Measurements from ENCODE around the gene C14orf93. TPM values are rescaled to one million over a fixed set of nuclear protein-coding genes. Genes with fewer than 3 reads are reported as not detected.
A peak's percentile ranks its signal among the peaks of the same experiment; 100 is the strongest.

Gene C14orf93
- total RNA-seq, 1 experiment from 2014 or later, result 8.2 TPM

GRCh38 chr14:23006544-23007419 lies 3.2 kb downstream of the C14orf93 start:
- H2BK15ac ChIP-seq (ENCODE audit: low read depth, low read length), result no peak overlapping the region
- H3K79me1 ChIP-seq (ENCODE audit: insufficient read depth, low read depth, low read length, poor library complexity, severe bottlenecking), result no peaks in the 10 kb centered on the region
- peak overlapping the region; percentile 77 for H3K56ac ChIP-seq (ENCODE audit: insufficient read length, low read depth, low read length)
- peak overlapping the region; percentile 97 for H4K5ac ChIP-seq (ENCODE audit: insufficient read length, low read depth, low read length)
- peak overlapping the region; percentile 91 for H4K91ac ChIP-seq (ENCODE audit: insufficient read length, low read depth, low read length)
- no CpG with 5 or more reads among the region's 62 CpGs for WGBS (ENCODE audit: extremely low coverage, insufficient read length, low lambda C conversion rate)
- peak overlapping the region; percentile 88 to 90 for H3K4me3 Mint-ChIP-seq
- H3K9ac ChIP-seq (ENCODE audit: extremely low read depth, insufficient read length, low read length), result peak overlapping the region; percentile 91
- peaks cover 17 to 37% of the 10 kb centered on the region in 2 experiments for H3K4me1 Mint-ChIP-seq
- no peak overlapping the region for H2BK20ac ChIP-seq (ENCODE audit: low read depth, low read length, poor library complexity, severe bottlenecking)
- no peak overlapping the region for H2AFZ ChIP-seq (ENCODE audit: low read length)
- H3K9me3 ChIP-seq (ENCODE audit: control insufficient read depth, low read depth, low read length), result no peaks in the 10 kb centered on the region
- peak overlapping the region; percentile 73 for H3K23ac ChIP-seq (ENCODE audit: insufficient read length, low read depth, low read length)
- no peak overlapping the region for H4K8ac ChIP-seq (replicated peaks; ENCODE audit: insufficient read length, low read depth, low read length)
- H3K9me3 Mint-ChIP-seq, result peaks cover 0 to 6% of the 10 kb centered on the region in 2 experiments; a peak in 3 of 5 replicates
- TF ChIP-seq CTCF (conservative IDR thresholded peaks at IDR 0.05), result peak; percentile 51; the same call in 2 of the 3 replicates
- no peaks in the 10 kb centered on the region for H3K27me3 ChIP-seq (ENCODE audit: insufficient read depth, low read length)
- H4K20me1 ChIP-seq (ENCODE audit: control insufficient read depth, insufficient read depth, insufficient read length), result no peaks in the 10 kb centered on the region
- peak overlapping the region; percentile 100 for H3K18ac ChIP-seq (ENCODE audit: insufficient read length, low read depth, low read length)
- peaks cover 5% of the 10 kb centered on the region; the same call in 1 of the 2 replicates for H3K4me1 ChIP-seq (ENCODE audit: insufficient read depth, low read length)
- H3K27ac ChIP-seq (ENCODE audit: insufficient read length, low read depth, low read length), result peak overlapping the region; percentile 82
- H3K4me2 ChIP-seq (ENCODE audit: insufficient read depth, insufficient read length, low read length), result peak overlapping the region; percentile 49
- H2BK5ac ChIP-seq (ENCODE audit: insufficient read length, low read length), result peak overlapping the region; percentile 98
- peak overlapping the region; percentile 97 for H3K14ac ChIP-seq (ENCODE audit: insufficient read depth, low read length)
- H3K36me3 Mint-ChIP-seq (ENCODE audit: insufficient read depth in 1 of 3, low read depth in 3 of 3), result peaks cover 0 to 9% (median 4%) of the 10 kb centered on the region in 3 experiments; a peak in 3 of 7 replicates
- H3K27me3 Mint-ChIP-seq (ENCODE audit: low read depth), result no peaks in the 10 kb centered on the region
- peak overlapping the region; percentile 98 for H3T11ph ChIP-seq (ENCODE audit: low read length)
- H3K79me2 ChIP-seq (ENCODE audit: insufficient read depth, low read length), result no peaks in the 10 kb centered on the region
- H2AK5ac ChIP-seq (ENCODE audit: insufficient read length, low read length), result peak overlapping the region; percentile 87
- peak overlapping the region; percentile 98 to 100 (median 99) for H3K27ac Mint-ChIP-seq
- peak; percentile 96 for DNase-seq
- peak overlapping the region; percentile 63 for H2BK120ac ChIP-seq (ENCODE audit: low read depth, low read length, poor library complexity, severe bottlenecking)
- H2BK12ac ChIP-seq (ENCODE audit: insufficient read length, low read depth, low read length), result peak overlapping the region; percentile 100
- no peak overlapping the region; the same call in 1 of the 2 replicates for H3K4ac ChIP-seq (ENCODE audit: low read depth, low read length)
- no peaks in the 10 kb centered on the region for H3K23me2 ChIP-seq (ENCODE audit: insufficient read length, low read depth, low read length, poor library complexity, severe bottlenecking)

Measured in H9 (cell line).